Neural progenitor cell (in vitro differentiated cells): ENCODE measurements around the gene LILRB2.

Experiments used
- CTCF ChIP-seq: fragments of 200-600 bp; sonication (generic); IDR thresholded peaks from 2 replicates; pipeline ENCODE4 v1.5.1; 2017; ENCODE audit warnings: antibody characterized with exemption, mild to moderate bottlenecking
- EZH2 ChIP-seq: fragments of 200-600 bp; sonication (generic); IDR thresholded peaks from 2 replicates; pipeline ENCODE4 v1.6.1; 2017; ENCODE audit warnings: antibody characterized with exemption, mild to moderate bottlenecking, moderate library complexity
- EZH2phosphoT487 ChIP-seq: fragments of 200-600 bp; sonication (generic); IDR thresholded peaks from 2 replicates; pipeline ENCODE4 v1.6.1; 2017; ENCODE audit warnings: antibody characterized with exemption

GRCh38 chr19:54325194-54325621, 44.3 kb upstream of the LILRB2 start:
- TF ChIP-seq CTCF = peak; percentile 81
- no peak for TF ChIP-seq EZH2phosphoT487
- TF ChIP-seq EZH2 = no peak
